HG03571 (cell line): ENCODE data around the gene SLIT2.

Source experiments
- ATAC-seq: cut with Tn5 transposase; IDR thresholded peaks from one replicate; pipeline ENCODE4 v1.9.1; 2021; ENCODE audit not compliant: unreplicated experiment

The SLIT2 gene

GRCh38 chr4:20298986-20299385 is 47.3 kb downstream of the SLIT2 start:
- no peak for ATAC-seq

GRCh38 chr4:20299515-20299914 is 47.8 kb downstream of the SLIT2 start:
- ATAC-seq = no peak

DNA sequence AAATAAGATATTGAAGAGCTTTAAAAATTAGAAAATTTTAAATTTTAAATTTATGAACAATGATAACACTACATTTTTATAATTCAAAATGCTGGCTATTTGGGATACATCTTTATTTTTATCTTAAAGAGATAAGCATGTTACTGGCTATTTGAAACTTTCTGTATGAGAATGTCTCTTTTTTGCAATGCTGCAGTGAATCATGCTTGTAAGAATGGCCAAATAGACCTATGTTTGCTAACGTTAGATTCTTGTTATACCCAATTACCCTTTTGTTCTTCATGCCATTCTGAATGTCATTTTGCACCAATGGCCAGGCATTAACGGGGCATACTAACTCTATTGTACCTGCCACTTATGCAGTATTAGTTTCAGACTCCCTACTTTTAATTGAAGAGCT is 49.5 kb downstream of the SLIT2 start:
- ATAC-seq = no peak
